GM12878 (cell line): ENCODE results near the gene NDUFV2. TPM values are rescaled to one million over a fixed set of nuclear protein-coding genes. Genes with fewer than 3 reads are reported as not detected.

Experiments
- ATAC-seq: fragments of 200-7000 bp; cut with Tn5 transposase; 3 replicates; pipeline ENCODE4 v1.9.1; 2020; ENCODE audit warnings: mild to moderate bottlenecking, moderate library complexity
- BruUV-seq: library from RNA; stranded (reverse); fragments of 400-500 nt; replicated peaks from 2 replicates; lab custom pipeline; 2021; lab: Mats Ljungman, UMichigan
- CTCF ChIA-PET: fragments of 300-600 bp; sonication (Branson Sonifier 250); formaldehyde crosslinking; extraction: SDS; loops from one replicate; lab custom pipeline; 2021; ENCODE audit warnings: inconsistent platforms; lab: Yijun Ruan, JAX
- POLR2A ChIA-PET: fragments of 350-600 bp; formaldehyde crosslinking; extraction: SDS; loops from one replicate; lab custom pipeline; 2021; ENCODE audit warnings: inconsistent platforms; lab: Charles Lee
- RAD21 ChIA-PET: fragments of 300-600 bp; sonication (Branson Sonifier 250); formaldehyde crosslinking; loops from one replicate; lab custom pipeline; 2023; ENCODE audit warnings: antibody characterized with exemption; ENCODE audit not compliant: unreplicated experiment; lab: Charles Lee
- SMC1A ChIA-PET: fragments of 300-600 bp; sonication (Branson Sonifier 250); formaldehyde crosslinking; loops from one replicate; lab custom pipeline; 2023; ENCODE audit not compliant: unreplicated experiment, uncharacterized antibody; lab: Charles Lee
- DNase-seq: peaks from one replicate; pipeline ENCODE4 v3.0.0-alpha.2; 2011; ENCODE audit warnings: low read depth, low spot score
- FAIRE-seq: peaks from 3 replicates; lab custom pipeline; 2011; peaks lifted over from hg19 to GRCh38; lab: Jason Lieb, UNC
- H2AFZ ChIP-seq: 2 replicates; pipeline ENCODE4 v1.6.0; 2011; ENCODE audit warnings: low read depth, low read length, control low read depth; ENCODE audit not compliant: control insufficient read depth
- H3K27ac ChIP-seq: 2 replicates; pipeline ENCODE4 v1.5.1; 2011; ENCODE audit warnings: control low read depth; ENCODE audit not compliant: control insufficient read depth, insufficient read depth
- H3K27me3 ChIP-seq, 2 experiments: replicated peaks in 1 of 2; 2 replicates each; pipeline versions ENCODE4 v1.6.0 to v1.6.1; 2011; ENCODE audit warnings: low read length in 1 of 2; ENCODE audit not compliant: control insufficient read depth in 2 of 2, insufficient read depth in 2 of 2
- H3K36me3 ChIP-seq, 2 experiments: 2 replicates each; pipeline ENCODE4 v1.5.1; 2011; ENCODE audit warnings: low read length in 1 of 2; ENCODE audit not compliant: control insufficient read depth in 2 of 2, insufficient read depth in 2 of 2
- H3K4me1 ChIP-seq: 2 replicates; pipeline ENCODE4 v1.6.1; 2011; ENCODE audit warnings: mild to moderate bottlenecking, low read length, moderate library complexity, mixed read lengths; ENCODE audit not compliant: control insufficient read depth, insufficient read depth
- H3K4me2 ChIP-seq: 2 replicates; pipeline ENCODE4 v1.6.0; 2011; ENCODE audit warnings: control low read depth; ENCODE audit not compliant: control insufficient read depth, insufficient read depth
- H3K4me3 ChIP-seq: fragments of 200-600 bp; sonication (generic); 2 replicates; pipeline ENCODE4 v1.5.1; 2016
- H3K79me2 ChIP-seq: 2 replicates; pipeline ENCODE4 v1.6.0; 2011; ENCODE audit warnings: low read length; ENCODE audit not compliant: control insufficient read depth, insufficient read depth
- H3K9ac ChIP-seq: 2 replicates; pipeline ENCODE4 v1.8.0; 2011; ENCODE audit warnings: low read length, control low read depth, mixed read lengths; ENCODE audit not compliant: control insufficient read depth, insufficient read depth
- H3K9me3 ChIP-seq: replicated peaks from 3 replicates; pipeline ENCODE4 v1.5.1; 2011; ENCODE audit warnings: mild to moderate bottlenecking, low read length; ENCODE audit not compliant: control insufficient read depth, insufficient read depth
- H4K20me1 ChIP-seq: 2 replicates; pipeline ENCODE4 v1.6.0; 2011; ENCODE audit not compliant: control insufficient read depth, insufficient read depth
- IRF4 ChIP-seq: IDR thresholded peaks from 2 replicates; pipeline ENCODE4 v1.6.1; 2011; ENCODE audit warnings: low read depth, low read length
- MLLT1 ChIP-seq: fragments of 450-650 bp; IDR thresholded peaks from 2 replicates; pipeline ENCODE4 v1.6.1; 2016; ENCODE audit warnings: mild to moderate bottlenecking
- MYB ChIP-seq: fragments of 150-350 bp; IDR thresholded peaks from 2 replicates; pipeline ENCODE4 v1.6.1; 2014; ENCODE audit warnings: mild to moderate bottlenecking, low read depth, low read length, borderline replicate concordance
- PKNOX1 ChIP-seq: fragments of 450-650 bp; IDR thresholded peaks from 2 replicates; pipeline ENCODE4 v1.6.1; 2016; ENCODE audit warnings: mild to moderate bottlenecking
- RELB ChIP-seq: fragments of 450-650 bp; IDR thresholded peaks from 2 replicates; pipeline ENCODE4 v1.6.1; 2017; ENCODE audit warnings: low read depth, mild to moderate bottlenecking, moderate library complexity
- WGBS: methylation state at CpG from one replicate; pipeline ENCODE4 v1.1.6; 2016; ENCODE audit warnings: low lambda C conversion rate; ENCODE audit not compliant: insufficient replicate concordance, insufficient coverage; ENCODE audit errors: missing lambda C conversion rate; 5-methylcytosine and 5-hydroxymethylcytosine counted together
- in situ Hi-C: fragments of 300-500 bp; cut with MboI; formaldehyde crosslinking; loops from 9 replicates; pipeline ENCODE4 v1.14.3; 2018; ENCODE audit warnings: mixed read lengths
- intact Hi-C: fragments of 100-400 bp; cut with micrococcal nuclease; formaldehyde crosslinking; loops from one replicate; pipeline ENCODE4 v1.14.2; 2022; ENCODE audit not compliant: unreplicated experiment
- polyA plus RNA-seq, 11 experiments: library from polyadenylated mRNA; depleted of rRNA in 4 of 11; unstranded in 6 of 11; stranded (reverse) in 5 of 11; fragments of >200 nt; fragmentation: Nextera tagmentation in 4 of 11; fragmentation: Illumina TruSeq in 1 of 11; extraction: Ambion mirVana in 4 of 11; extraction: Trizol in 1 of 11; gene quantifications; 1 replicate in 1 of 11; 2 replicates in 10 of 11; pipeline versions ENCODE4 v1.2.1 to v1.2.3, GENCODE V29; 2011 to 2016; ENCODE audit warnings: inconsistent platforms in 2 of 11, missing spikeins in 2 of 11, low read depth in 1 of 11
- total RNA-seq, 4 experiments: library from RNA; depleted of rRNA in 3 of 4; stranded (reverse); fragments of >200 nt in 3 of 4; fragmentation: Illumina TruSeq in 1 of 4; extraction: Trizol in 1 of 4; gene quantifications; 2 replicates each; pipeline versions ENCODE4 v1.2.1 to v1.2.3, GENCODE V29; 2013 to 2021

NDUFV2 gene
- total and polyA plus RNA-seq, 10 of the 15 experiments (the other 5 are each of a cell fraction or from before 2014, with no cell fraction given) = 236 to 590 (median 321) TPM

- CTCF ChIA-PET = interaction anchor here (1.2 to 6.2 kb wide), 4 partner anchors 24 to 40 kb away, joined by 3 to 95 read pairs (median 10); partner anchors contain the start of gene ANKRD12
- Histone ChIP-seq H3K79me2 (peaks cover 98% of the 10 kb centered on the region), H3K4me2 (peak overlapping the region; percentile 95), H3K27ac (peak overlapping the region; percentile 13; the same call in 1 of the 2 replicates), H3K9ac (peak overlapping the region; percentile 43), H3K36me3 (peaks cover 0 to 11% of the 10 kb centered on the region in 2 experiments; a peak in 2 of 4 replicates), H3K27me3 (no peaks in the 10 kb centered on the region), H3K9me3 (no peaks in the 10 kb centered on the region; the same call in 2 of the 3 replicates), H4K20me1 (no peaks in the 10 kb centered on the region; the same call in 1 of the 2 replicates), H3K4me3 (peak overlapping the region; percentile 87), H3K4me1 (peaks cover 2% of the 10 kb centered on the region), H2AFZ (no peak overlapping the region)
- RAD21 ChIA-PET = interaction anchor here (1.1 to 6.5 kb wide), 2 partner anchors 24 to 32 kb away, joined by 3 to 73 read pairs; partner anchors contain the start of gene ANKRD12
- ATAC-seq = no peak
- POLR2A ChIA-PET = interaction anchor here (1.1 to 6.1 kb wide), 3 partner anchors 9 to 33 kb away, joined by 3 to 85 read pairs (median 42); partner anchors contain the start of gene ANKRD12
- in situ Hi-C loops (no loop called here), intact Hi-C loops (no loop called here)
- DNase-seq = no peak
- no peak for FAIRE-seq
- SMC1A ChIA-PET = interaction anchor here (0.7 to 8.8 kb wide), 10 partner anchors 8 to 40 kb away, joined by 3 to 137 read pairs (median 17); partner anchors contain the start of gene ANKRD12
- WGBS = 25% methylated on average over 4 of the region's 4 CpGs
- BruUV-seq = no TSS peak
- TF ChIP-seq MLLT1 = no peak
- no peak for TF ChIP-seq RELB
- TF ChIP-seq MYB = no peak
- TF ChIP-seq IRF4 = no peak
- peak; percentile 67 for TF ChIP-seq PKNOX1
Measured at GRCh38 chr18:9106800-9107584, 4.5 kb downstream of the NDUFV2 start.
